Ascending aorta (tissue), 2 donors: ENCODE data around the gene EPM2AIP1. TPM values are rescaled to one million over a fixed set of nuclear protein-coding genes. Genes with fewer than 3 reads are reported as not detected.

ENCODE experiments used
- DNase-seq, 2 donors: peaks; one replicate each; pipeline ENCODE4 v3.0.0-alpha.2; 2019; ENCODE audit warnings: low spot score in 2 of 2
- H3K27ac ChIP-seq, 2 donors: fragments of 200-600 bp; sonication (generic); one replicate each; pipeline ENCODE4 v1.5.1; 2016 to 2017; ENCODE audit warnings: mild to moderate bottlenecking in 1 of 2
- H3K27me3 ChIP-seq: fragments of 200-600 bp; sonication (generic); one replicate; pipeline ENCODE4 v1.5.1; 2017
- H3K36me3 ChIP-seq, 2 donors: fragments of 200-600 bp; sonication (generic); one replicate each; pipeline ENCODE4 v1.5.1; 2016
- H3K4me1 ChIP-seq, 2 donors: fragments of 200-600 bp; sonication (generic); one replicate each; pipeline ENCODE4 v1.5.1; 2016 to 2017; ENCODE audit warnings: mild to moderate bottlenecking in 1 of 2
- H3K4me3 ChIP-seq, 2 donors: fragments of 200-600 bp; sonication (generic); one replicate each; pipeline ENCODE4 v1.5.1; 2016 to 2017; ENCODE audit warnings: mild to moderate bottlenecking in 1 of 2
- H3K9me3 ChIP-seq, 2 donors: fragments of 200-600 bp; sonication (generic); one replicate each; pipeline ENCODE4 v1.5.1; 2016
- intact Hi-C: fragments of 100-400 bp; cut with DNase I; formaldehyde crosslinking; loops from one replicate; pipeline ENCODE4 v1.15.1; 2023
- total RNA-seq: library from RNA; depleted of rRNA; stranded (reverse); fragments of >200 nt; gene quantifications from one replicate; pipeline ENCODE4 v1.1.0, GENCODE V29; 2016
- TF ChIP-seq, protein P1 (sequence below), 3 experiments: fragments of 200-600 bp in 2 of 3; fragments of 450-650 bp in 1 of 3; sonication (generic) in 2 of 3; IDR thresholded peaks; one replicate each; pipeline ENCODE4 v1.5.1; 2016 to 2019; ENCODE audit warnings: antibody characterized with exemption in 3 of 3, mild to moderate bottlenecking in 1 of 3, moderate library complexity in 1 of 3

The EPM2AIP1 gene
- total RNA-seq, 1 donor from 2014 or later: 1.9 TPM

- intact Hi-C loops: no loop called here
- H3K4me3 ChIP-seq: no peak overlapping the region
- no peaks in the 10 kb centered on the region for H3K27me3 ChIP-seq
- peak overlapping the region; percentile 13 to 54 for H3K27ac ChIP-seq
- TF ChIP-seq, protein P1, sequence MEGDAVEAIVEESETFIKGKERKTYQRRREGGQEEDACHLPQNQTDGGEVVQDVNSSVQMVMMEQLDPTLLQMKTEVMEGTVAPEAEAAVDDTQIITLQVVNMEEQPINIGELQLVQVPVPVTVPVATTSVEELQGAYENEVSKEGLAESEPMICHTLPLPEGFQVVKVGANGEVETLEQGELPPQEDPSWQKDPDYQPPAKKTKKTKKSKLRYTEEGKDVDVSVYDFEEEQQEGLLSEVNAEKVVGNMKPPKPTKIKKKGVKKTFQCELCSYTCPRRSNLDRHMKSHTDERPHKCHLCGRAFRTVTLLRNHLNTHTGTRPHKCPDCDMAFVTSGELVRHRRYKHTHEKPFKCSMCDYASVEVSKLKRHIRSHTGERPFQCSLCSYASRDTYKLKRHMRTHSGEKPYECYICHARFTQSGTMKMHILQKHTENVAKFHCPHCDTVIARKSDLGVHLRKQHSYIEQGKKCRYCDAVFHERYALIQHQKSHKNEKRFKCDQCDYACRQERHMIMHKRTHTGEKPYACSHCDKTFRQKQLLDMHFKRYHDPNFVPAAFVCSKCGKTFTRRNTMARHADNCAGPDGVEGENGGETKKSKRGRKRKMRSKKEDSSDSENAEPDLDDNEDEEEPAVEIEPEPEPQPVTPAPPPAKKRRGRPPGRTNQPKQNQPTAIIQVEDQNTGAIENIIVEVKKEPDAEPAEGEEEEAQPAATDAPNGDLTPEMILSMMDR (IDR thresholded peaks at IDR 0.05): no peak
- H3K4me1 ChIP-seq: peaks cover 4 to 16% of the 10 kb centered on the region in 2 donors
- DNase-seq: no peak
- no peaks in the 10 kb centered on the region for H3K36me3 ChIP-seq
- no peaks in the 10 kb centered on the region for H3K9me3 ChIP-seq
These were observed 51.3 kb downstream of the EPM2AIP1 start for GRCh38 chr3:36941658-36942057.

DNA sequence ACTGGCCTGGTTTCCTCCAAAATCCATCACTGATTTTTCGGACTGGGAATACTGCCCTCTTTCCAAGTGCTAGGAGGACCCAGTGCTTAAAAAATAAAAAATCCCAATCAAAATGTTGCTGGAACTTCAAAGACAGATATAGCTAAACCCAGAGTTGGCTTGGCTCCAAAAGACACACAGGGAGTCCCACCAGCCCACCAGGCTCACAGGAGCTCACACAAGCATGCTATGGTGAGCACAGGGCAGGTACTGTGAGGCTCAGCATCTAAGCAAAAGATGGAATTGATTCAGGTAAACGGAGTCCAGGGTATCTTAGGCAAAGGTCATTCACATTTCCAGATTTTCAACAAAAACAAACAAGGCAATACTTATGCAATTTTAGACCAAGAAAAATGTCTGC, 51.8 kb downstream of the EPM2AIP1 start:
- TF ChIP-seq, protein P1 (IDR thresholded peaks at IDR 0.05): no peak
- H3K9me3 ChIP-seq: no peaks in the 10 kb centered on the region
- no peaks in the 10 kb centered on the region for H3K27me3 ChIP-seq
- H3K36me3 ChIP-seq: no peaks in the 10 kb centered on the region
- peak overlapping the region; percentile 13 to 54 for H3K27ac ChIP-seq
- no peak for DNase-seq
- intact Hi-C loops: no loop called here
- no peak overlapping the region for H3K4me3 ChIP-seq
- peaks cover 4 to 16% of the 10 kb centered on the region in 2 donors for H3K4me1 ChIP-seq

- DNase-seq: no peak
- intact Hi-C loops: no loop called here
- H3K4me1 ChIP-seq: peaks cover 0 to 16% of the 10 kb centered on the region in 2 donors
- TF ChIP-seq, protein P1 (IDR thresholded peaks at IDR 0.05): no peak
- H3K4me3 ChIP-seq: no peak overlapping the region
- H3K9me3 ChIP-seq: no peaks in the 10 kb centered on the region
- no peak overlapping the region for H3K27ac ChIP-seq
- no peaks in the 10 kb centered on the region for H3K27me3 ChIP-seq
- no peaks in the 10 kb centered on the region for H3K36me3 ChIP-seq
These were observed 55.4 kb downstream of the EPM2AIP1 start for GRCh38 chr3:36937492-36937891.

Other genes starting within 250 kb of the EPM2AIP1 start
- gene DCLK3, start 228.6 kb downstream of the EPM2AIP1 start, total RNA-seq: not detected
- 14.8 TPM for gene TRANK1, start 48.1 kb downstream of the EPM2AIP1 start, total RNA-seq
- 18.0 TPM for gene MLH1, start 387 bp upstream of the EPM2AIP1 start, total RNA-seq
- gene LRRFIP2, start 181.5 kb upstream of the EPM2AIP1 start, total RNA-seq: 42.8 TPM